ENCODE data around the gene EFL1.
"Not testable (repeated sequence)": the region's sequence is repeated elsewhere in the genome, so short reads cannot be mapped to it uniquely, and the experiment has no call there.

EFL1 gene

DNA sequence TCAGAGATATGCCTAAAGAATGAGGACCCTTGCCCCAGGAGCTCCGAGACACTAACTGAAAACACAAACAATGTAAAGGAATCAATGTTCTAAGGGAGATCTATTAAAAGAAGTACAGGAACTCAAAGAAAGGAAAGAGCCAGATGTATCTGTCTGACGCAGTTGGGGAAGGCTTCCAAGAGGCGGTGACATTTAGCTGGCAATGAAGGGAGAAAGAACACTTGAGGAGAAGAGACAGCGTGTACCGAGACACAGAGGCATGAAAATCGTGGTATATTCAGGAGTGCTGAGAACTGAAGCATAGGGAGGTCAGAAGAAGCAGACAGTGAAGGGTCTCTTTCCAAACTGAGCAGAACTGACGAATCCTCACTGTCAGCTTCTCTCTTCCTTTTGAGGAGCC lies 66.7 kb downstream of the EFL1 start:
- DNase-seq = not testable (repeated sequence)

DNA sequence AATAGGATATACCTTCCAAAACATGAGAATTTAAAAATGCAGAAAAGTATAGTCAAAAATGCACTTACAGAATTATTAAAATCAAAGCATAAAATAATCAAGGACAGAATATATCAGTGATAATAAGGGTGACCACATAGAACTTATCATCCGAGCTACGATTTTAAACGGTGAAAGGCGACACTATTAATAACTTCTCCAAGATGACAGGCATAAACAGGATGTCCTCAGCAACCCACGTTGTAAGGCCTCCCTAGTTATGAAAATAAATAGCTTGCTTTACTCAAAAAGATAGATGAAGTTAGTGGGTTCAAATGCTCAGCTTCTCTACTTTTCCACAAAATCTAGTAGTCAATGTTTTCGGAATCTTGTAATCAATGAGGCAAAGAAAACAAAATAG lies 68.0 kb downstream of the EFL1 start:
- not testable (repeated sequence) for DNase-seq

DNA sequence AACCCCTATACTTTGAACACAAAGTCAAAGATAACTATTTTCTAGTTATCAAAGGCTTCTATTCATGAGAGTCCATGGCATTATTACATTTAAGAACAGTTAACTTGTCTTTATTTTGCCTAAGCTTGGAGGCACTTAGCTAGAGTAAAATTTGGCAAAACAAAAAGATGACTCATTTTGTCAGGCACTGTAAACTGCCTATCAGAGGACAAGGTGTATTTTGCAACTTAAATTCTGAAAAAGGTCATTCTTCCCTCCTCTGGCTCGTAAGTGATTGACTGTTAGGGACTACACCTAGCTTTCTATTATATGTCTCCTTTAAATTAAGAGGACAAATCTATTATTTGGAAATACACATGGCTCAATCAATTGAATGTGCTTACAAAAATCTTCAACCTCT lies 69.1 kb downstream of the EFL1 start:
- DNase-seq = not testable (repeated sequence)

DNA sequence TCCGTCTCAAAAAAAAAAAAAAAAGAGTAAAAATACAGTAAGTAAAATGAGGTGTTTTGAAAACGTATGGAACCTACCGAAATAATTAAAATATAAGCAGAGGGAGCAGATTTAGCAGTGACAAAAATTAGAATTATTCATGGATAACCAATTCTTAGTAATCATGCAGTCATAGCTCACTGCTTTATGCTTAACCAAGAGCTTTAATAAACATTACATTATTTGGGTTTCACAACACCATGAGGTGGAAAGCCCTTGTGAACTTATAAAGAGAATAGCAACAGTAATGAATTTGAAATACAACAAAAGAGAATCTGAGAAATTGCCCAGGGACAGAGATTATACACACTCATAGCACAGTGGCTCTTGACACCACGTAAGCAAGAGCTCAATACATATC lies 70.1 kb downstream of the EFL1 start:
- not testable (repeated sequence) for DNase-seq

DNA sequence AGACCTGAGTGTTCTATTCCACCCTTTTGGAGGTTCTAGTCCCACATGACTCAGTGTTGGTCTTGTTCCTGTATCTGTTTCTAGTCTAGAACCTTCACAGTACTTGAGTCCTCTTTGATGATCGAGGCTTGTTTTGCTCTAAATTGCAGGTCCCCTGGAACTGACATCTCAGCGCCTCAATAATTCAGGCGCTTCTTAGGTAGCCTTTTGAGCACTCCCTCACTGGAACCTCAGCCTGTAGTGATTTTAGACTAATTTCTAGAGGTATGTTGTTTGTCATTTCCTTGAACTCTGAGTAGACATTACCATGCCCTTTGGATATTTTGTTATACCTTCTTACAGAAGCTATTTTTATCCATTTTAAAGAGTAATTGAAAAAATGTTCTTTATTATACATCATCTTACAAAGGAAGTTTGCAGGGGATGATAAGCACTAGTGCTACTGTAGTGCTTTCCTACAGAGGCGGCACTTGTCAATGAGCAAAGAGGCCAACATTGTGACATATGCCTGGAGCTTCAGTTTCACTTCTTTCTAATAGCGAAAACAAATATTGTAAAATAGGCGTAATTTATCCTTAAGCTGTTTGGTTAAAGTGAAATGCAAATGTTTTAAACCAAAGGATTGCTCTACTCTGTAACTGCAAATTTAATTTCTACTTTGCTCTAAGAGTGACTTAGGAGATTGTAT lies 75.7 kb downstream of the EFL1 start:
- no peak for DNase-seq

DNA sequence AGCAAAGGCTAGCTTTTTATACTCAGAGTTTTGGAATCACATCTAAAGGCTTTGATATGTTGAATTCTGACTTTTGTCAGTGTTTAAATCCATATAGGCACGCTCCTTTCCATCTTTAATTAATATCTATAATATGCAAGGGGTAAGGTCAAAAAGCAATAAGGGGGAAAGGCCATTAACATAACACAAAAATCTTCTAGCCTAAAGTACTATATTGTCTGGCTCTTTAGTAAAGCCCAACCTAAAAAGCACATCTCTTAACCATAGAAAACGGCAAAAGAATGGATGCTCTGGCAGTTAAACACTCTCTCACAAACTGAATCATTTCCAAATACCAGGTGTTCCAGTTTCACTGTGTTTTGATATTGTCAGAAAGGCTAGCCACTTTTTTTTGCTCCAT lies 76.4 kb downstream of the EFL1 start:
- no peak for DNase-seq

DNA sequence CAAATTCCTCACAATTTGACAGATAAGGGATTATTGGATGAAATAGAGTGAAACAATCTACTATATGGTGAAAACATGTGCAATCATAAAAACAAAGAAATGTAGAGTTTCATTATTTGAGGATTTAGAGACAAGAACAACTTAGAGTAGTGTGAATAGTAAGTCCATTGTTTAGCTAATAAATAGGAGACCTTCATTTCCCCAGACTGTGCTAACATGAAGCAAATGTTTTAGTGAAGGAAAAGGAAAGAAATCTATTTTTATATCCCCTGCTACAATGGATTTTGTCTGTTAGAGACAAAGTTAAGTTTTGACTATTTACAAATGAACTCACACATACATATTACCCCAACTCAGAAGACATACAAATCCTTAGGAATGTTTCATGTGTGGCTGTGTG lies 77.8 kb downstream of the EFL1 start:
- DNase-seq = no peak

DNA sequence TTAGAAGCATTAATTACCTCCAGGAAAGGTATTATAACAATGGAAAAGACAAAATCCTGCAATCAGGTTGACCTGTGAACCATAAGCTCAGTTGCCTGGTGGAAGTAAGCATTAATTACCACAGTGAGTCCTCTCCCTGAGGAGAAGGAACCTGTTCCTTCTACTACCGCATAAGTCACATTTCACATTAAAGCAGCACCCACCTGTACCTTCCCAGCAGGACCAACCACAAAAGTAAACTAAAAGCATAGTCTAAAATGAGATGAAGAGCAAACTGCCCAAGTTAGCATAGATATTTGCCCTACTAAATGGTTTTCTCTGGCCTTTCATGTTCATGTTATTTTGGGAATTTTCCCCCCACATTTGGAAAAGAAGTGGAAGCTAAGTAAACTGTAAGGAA lies 78.2 kb downstream of the EFL1 start:
- DNase-seq = no peak

DNA sequence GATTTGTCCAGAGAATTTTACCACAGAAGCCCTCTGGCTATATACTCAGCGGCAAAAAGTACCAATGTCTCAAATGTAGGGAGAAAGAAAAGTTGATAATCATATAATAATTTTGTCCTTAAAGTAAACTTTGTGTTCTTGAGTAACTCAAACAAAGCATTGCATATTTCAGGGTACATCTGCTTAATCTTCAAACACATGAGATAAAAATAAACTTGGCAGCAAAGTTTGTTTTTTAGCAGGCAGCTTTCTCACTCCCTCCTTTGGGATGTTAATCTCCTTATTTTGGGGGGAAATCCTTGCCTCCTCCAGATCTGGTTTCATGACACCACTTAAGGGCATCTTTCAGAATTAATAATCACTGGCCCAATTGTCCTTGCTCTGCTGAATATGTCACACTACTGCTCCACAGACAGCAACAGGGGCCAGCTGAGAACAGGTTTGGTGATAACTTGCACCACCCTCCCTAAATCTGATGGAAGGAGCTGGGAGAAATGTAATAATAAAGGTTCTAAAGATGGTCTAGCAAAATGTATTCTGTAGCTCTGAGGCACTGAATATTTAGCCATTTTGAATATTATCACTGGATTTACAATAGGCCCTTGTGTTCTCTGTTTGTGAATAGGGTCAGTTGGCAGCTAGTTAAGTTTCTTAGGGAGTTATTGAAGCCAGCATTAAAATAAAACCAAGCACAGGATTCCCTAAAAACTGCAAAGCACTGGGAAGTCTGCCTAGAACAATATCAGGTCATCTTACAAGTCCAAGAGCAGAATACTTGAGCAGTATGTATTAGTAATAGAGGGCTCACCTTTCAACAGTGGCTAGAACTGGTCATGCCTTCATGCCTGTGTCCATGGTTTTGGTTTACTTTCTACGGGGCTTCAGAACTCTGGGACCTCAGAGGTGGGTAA lies 79.2 kb downstream of the EFL1 start:
- DNase-seq = no peak

DNA sequence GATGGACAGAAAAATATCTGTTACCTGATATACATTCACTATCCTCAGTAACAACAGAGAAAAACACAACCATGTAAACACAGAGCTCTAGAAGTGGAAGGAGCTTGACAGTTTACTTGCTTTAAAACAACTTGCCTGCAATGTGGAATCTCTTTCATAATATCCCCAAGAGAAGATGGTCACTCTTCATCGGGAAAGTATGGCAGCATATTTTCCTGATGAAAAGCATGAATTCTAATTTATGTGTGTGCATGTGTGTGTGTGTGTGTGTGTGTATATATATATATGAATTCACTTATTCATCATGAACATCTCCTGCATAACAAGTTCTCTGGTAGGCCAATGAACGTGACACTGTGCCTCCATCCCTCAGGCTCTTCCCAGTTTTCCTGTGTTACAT lies 81.2 kb downstream of the EFL1 start:
- no peak for DNase-seq

DNA sequence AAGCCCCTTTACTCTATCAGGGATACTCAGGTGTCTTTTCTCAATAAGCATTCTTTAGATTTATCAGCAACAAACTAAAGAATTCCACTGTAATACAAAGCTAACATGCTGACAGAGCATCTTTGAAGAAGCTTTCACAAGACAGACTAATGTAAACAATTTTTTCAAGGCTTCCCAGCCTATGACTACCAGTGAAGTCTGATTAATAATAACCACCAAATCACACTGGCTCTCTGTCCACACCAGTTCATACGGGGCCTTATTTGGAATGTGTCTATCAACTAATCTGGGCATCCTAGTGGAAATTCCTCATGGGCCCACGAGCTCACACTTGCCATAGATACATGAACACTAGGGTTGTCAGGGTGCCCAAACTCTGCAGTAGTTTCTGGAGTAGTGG lies 84.5 kb downstream of the EFL1 start:
- no peak for DNase-seq

DNA sequence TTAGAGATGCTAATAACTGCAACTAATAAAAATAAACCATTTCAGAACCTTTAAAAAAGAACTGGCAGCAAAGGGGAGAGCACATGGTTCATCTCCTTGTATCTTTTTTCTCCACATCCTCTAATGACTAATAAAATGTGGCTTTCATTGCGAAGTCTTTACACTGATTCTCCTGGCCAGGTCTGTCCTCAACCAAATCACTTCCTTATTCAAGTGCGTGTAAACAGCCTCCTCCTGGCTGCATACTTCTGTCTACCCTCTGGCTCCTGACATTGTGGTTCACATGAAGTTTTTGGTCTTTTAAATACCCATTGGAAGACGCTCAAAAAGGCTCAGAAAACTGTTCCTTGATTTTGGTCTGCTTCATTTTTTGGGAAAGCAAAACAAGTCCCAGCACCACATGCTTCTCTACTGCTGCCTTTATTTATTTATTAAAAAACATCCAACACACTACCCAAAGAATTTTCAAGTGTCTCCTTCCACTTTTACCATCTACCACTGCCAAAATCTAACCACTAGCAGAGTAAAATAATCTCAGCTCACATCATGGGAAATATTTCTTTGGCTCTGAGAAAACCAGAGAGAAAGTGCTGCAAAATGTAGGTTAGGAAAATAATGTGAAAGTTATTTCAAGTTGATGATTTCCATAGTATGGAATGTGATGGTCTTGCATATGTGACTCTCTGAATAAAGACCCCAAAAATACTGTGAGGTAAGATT lies 85.1 kb downstream of the EFL1 start:
- DNase-seq = no peak

DNA sequence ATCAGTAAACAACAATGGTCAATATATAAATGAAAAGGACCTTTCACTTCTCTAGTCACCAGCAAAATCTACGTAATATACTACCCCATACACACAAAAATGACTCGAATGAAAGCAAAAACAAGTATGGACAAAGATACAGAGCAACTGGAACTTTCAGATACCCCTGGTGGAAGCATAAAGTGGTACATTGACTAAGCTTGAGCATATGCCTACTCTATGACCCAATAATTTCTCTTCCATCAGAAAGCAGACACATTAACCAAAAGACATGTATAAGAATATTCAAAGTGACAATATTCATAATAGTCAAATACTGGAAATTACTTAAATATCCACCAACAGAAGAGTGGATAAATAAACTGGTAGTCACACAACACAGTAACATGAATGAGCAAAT lies 86.0 kb downstream of the EFL1 start:
- no peak for DNase-seq

DNA sequence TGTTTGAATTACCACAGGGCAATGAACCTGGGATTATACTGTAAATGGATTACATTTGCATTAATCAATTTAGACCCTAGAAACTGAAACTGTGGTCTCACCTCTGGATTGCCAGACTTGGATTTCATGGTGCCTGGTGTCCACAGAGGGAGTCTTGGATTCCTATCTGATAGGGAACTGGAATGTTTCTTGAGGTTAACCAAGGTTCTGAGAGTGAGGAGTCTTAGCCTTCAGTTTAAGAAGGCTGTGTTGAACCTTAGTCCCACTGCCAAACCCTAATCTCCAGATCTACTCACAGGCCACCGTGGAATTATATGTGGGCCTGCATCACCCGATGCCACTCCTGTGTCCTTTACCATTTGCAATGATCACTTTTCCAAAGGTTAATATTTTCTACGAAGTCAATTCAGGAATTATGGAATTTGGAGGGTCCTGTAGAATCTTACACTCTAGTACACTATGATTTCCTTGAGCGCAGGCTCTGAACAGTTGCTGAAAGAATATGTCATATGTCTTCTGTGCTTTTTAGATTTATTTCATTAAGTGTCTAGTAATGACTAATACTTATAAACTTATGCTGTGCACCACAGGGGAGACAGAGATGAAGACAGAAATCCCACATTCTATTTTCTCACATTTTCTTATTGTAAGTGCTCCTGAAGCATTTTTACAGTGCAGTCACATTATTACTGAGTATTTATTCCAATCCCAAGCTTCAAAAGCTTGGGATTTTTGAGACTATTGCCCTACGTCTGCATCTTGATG lies 87.9 kb downstream of the EFL1 start:
- DNase-seq = no peak

DNA sequence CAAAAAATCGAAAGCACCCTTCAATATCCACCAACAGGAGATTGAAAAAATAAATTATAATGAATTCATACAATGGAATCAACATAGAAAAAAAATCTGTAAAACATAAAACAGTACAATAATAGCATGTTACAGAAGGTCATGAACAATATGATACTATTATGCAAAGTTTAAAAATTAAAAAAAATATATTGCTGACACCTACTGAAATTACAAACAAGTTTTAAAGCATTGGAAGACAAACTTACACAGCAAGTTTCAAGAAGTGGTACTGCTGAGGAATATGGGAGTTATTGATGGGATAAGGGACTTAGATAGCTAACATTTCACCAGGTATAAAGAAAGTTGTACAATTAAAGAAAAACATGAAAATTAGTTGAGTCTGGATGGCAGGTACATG lies 89.4 kb downstream of the EFL1 start:
- DNase-seq = no peak

DNA sequence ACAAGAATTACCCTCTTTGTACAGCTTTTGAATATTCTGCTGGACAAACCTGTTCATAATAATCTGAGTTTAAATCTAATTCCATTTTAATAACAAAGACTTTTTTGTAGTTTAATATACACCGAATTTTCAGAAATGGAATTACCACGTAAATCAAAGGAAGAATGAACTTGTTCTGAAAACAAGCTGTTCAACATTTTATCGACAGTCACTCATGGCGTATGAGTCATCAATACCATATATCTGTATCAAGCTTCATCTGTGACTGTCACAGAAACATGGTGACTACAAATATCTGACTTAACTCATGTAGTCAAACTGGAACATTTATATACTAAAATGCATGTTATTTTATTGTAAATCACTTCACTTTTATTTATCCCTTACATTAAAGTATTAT lies 90.0 kb downstream of the EFL1 start:
- DNase-seq = no peak

DNA sequence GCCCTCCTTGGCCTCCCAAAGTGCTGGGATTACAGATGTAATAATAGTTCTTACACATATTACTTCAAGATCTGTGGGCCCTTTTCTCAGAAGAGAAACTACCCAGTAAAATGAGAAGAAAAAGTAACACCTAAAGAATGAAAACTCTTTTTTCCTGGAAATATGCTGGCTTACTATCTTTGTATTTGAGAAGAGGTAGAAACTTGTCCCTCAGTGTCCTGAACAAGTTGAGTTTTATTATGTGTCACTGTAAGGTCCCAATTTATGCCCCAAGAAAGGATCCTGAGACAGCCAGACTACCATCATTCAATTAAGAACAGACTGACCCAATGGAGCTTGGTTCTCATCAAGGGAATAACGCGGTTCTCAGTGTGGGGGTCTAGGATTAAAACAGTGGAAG lies 93.8 kb downstream of the EFL1 start:
- no peak for DNase-seq

DNA sequence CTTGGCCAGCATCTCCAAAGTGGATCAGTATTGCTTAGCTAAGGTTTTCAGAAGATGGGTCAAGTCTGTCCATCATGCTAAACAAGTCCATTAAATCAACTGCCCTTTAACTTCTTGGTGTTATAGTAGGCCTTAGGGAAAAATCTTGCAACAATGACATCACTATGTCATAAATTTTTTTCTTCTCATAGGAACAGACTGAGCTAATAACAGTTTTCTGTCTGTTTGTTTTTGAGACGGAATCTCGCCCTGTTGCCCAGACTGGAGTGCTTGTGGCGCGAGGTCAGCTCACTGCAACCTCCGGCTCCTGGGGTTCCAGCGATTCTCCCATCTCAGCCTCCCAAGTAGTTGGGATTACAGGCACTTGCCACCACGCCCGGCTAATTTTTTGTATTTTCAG lies 94.2 kb downstream of the EFL1 start:
- no peak for DNase-seq

DNA sequence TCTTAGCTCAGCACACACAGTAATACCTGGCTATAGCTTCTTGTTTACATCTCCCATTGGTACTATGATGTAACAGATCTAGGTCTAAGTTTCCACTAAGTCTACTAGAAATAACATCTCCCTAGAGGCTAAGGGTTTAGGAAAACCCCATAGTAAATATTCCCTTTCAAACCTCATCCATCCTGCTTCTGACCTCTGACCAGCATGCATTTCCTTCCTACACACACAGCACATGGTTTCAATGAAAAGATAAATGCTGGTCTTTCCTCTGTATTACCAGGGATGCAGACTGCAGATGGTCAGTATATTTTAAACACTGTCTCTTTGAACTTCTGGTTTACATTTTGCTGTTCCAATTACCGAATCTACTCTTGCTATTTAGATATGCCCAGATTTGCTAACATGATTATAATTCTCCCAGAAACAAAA lies 96.6 kb downstream of the EFL1 start:
- no peak for DNase-seq

DNA sequence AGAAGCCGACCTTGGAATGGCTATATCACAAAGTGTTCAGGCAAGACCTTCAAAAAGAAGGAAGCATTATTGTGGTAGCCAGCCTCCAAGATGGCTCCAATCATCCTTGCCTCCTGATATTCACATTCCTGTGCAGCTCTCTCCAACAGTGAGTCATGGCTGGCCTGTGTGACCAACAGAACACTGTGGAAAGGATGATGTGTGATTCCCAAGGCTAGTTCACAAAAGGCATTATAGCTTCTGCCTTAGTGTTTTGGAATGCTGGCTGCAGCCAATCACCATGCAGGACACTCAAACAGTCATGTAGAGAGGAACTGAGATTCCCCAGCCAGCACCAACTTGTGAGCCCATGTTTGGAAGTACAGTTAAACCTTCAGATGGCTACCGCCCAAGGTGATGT lies 102.6 kb downstream of the EFL1 start:
- peak; percentile 96 for DNase-seq

DNA sequence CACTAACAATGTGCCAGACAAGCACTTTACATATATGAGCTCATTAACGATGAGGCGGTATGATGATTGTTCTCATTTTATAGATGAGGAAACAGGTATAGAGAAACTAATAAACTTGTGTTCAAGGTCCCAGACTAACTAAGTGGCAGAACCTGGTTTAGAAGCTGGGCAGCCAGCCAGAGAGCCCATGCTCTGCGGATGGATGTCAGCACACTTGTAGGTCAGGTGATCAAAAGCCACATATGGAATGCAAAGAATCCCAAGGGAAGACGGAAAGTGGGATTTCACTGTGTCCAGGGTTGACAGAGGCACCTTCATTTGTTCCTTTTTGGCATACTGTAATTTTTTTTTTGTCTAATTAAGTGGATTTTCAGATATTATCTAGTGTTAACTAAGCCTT lies 103.7 kb downstream of the EFL1 start:
- DNase-seq = peak; percentile 71

DNA sequence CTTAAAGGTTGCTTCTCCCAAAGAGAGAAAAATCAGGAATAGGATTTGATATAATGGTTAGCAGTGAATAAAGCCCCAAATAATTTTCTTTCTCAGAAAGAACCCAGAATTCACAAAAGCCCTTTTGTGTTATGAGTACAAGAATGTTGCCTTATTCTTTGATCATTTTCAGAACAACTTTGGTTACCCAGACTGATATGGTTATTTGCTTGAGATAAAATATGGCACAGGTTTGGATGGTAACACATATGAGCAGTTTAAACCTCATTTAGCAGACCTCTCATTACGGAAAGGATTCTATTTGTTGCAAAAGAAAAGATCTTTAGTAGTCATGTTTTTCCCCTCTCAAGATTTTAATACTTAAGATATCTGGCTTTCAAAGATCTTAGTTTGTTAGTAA lies 111.9 kb downstream of the EFL1 start:
- DNase-seq = no peak

DNA sequence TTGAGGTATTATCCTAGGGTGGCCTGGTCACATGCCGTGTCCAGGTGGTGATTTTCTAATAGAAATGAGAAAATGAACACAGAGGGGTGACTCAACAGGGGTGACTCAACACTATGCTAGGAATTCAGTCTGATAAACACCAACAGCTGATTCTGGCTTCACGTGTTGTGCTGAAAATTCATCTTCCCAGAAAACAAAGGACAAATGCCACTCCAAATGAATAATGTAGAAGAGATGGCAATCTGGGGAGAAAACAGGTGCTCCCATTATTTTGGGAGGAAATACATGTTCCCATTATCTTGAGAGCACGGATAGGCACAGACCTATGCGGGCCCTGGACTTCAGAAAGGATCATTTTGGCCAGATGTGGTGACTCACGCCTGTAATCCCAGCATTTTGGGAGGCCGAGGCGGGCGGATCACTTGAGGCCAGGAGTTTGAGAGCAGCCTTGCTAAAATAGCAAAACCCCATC lies 115.5 kb downstream of the EFL1 start:
- DNase-seq = no peak

All from islet precursor cell (in vitro differentiated cells).